Osteoblast (primary cell): ENCODE data around the gene CAMTA1. TPM values are rescaled to one million over a fixed set of nuclear protein-coding genes. Genes with fewer than 3 reads are reported as not detected.
A peak's percentile ranks its signal among the peaks of the same experiment; 100 is the strongest.

Experiments
- DNase-seq: peaks from one replicate; pipeline ENCODE4 v3.0.0; 2011; ENCODE audit warnings: low spot score, mixed read lengths; ENCODE audit not compliant: insufficient read length; ENCODE audit errors: missing footprints
- H2AFZ ChIP-seq: 2 replicates; pipeline ENCODE4 v1.6.0; 2011; ENCODE audit warnings: mild to moderate bottlenecking, low read length
- H3K27ac ChIP-seq: 2 replicates; pipeline ENCODE4 v1.5.1; 2011; ENCODE audit warnings: mild to moderate bottlenecking, low read depth, low read length, moderate library complexity
- H3K27me3 ChIP-seq: 2 replicates; pipeline ENCODE4 v1.6.0; 2012; ENCODE audit warnings: mild to moderate bottlenecking, control low read depth, inconsistent platforms, low read length, moderate library complexity; ENCODE audit not compliant: insufficient read depth
- H3K36me3 ChIP-seq: 2 replicates; pipeline ENCODE4 v1.5.1; 2011; ENCODE audit warnings: mild to moderate bottlenecking, low read length, control low read depth, moderate library complexity; ENCODE audit not compliant: insufficient read depth
- H3K4me1 ChIP-seq: 2 replicates; pipeline ENCODE4 v1.5.1; 2011; ENCODE audit warnings: mild to moderate bottlenecking, low read length, control low read depth, moderate library complexity; ENCODE audit not compliant: insufficient read depth
- H3K4me2 ChIP-seq: 2 replicates; pipeline ENCODE4 v1.6.0; 2011; ENCODE audit warnings: mild to moderate bottlenecking, low read length; ENCODE audit not compliant: insufficient read depth
- H3K4me3 ChIP-seq: fragments of 200-600 bp; sonication (generic); 3 replicates; pipeline ENCODE4 v1.5.1; 2012; ENCODE audit warnings: mild to moderate bottlenecking, low read length, inconsistent platforms; ENCODE audit not compliant: insufficient read depth
- H3K79me2 ChIP-seq: 2 replicates; pipeline ENCODE4 v1.6.0; 2012; ENCODE audit warnings: mild to moderate bottlenecking, low read length, control low read depth, inconsistent platforms; ENCODE audit not compliant: insufficient read depth
- H3K9me3 ChIP-seq: 2 replicates; pipeline ENCODE4 v1.5.1; 2011; ENCODE audit warnings: low read depth, low read length, control low read depth
- H4K20me1 ChIP-seq: 2 replicates; pipeline ENCODE4 v1.6.0; 2012; ENCODE audit warnings: mild to moderate bottlenecking, low read length, control low read depth; ENCODE audit not compliant: insufficient read depth
- CTCF ChIP-seq: IDR thresholded peaks from 2 replicates; pipeline ENCODE4 v1.5.1; 2011; ENCODE audit warnings: mild to moderate bottlenecking, low read depth, low read length, moderate library complexity; ENCODE audit errors: extremely low read depth
- total RNA-seq: library from RNA; depleted of rRNA; stranded (reverse); fragments of >200 nt; gene quantifications from 2 replicates; pipeline ENCODE4 v1.2.3, GENCODE V29; 2012

The CAMTA1 gene
- total RNA-seq, 1 donor, result 47.4 TPM

DNA sequence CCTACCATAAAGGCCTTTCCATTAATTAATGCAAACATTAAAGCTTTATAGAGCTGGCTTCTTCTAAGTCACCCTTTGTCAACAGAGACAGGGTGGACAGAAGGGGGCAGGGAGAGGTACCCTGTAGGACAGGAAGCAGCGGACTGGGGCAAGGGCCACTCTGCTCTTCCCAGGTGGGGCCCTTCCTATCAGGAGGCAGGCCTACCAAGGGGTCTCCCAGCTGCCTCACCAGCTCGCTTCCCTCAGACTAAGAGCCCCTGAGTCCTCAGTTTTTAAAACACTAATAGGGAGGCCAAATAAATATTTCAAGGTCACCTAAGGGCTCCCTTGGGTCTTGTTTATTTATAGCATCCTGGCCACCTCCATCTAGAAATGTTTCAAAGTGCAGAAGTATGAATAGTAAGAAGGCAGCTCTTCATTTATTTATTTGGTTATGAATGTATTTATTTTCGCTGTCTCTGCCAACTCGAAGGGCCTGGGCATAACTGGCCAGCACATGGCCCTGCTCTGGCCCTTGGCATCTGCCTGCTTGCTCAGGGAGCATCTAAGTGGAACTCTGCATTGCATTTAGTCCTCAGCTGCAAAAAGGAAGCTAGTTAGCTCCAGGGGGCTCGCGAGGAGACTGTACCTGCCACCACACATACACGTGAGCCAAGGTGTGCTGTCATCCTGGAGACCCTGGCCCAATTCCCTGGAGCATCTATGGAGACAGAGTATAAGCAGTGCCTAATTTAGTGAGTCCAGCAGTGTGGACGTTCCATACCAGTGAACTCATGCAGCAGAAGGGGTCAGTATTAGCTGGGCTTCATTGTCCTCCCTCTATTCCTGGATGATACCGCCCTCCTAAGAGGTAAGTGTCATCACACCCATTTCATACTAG is 590.8 kb downstream of the CAMTA1 start:
- Histone ChIP-seq H3K27me3 (no peaks in the 10 kb centered on the region), H3K79me2 (no peaks in the 10 kb centered on the region), H3K36me3 (no peaks in the 10 kb centered on the region), H3K9me3 (no peaks in the 10 kb centered on the region), H3K27ac (no peak overlapping the region), H3K4me1 (peaks cover 16% of the 10 kb centered on the region), H3K4me3 (no peak overlapping the region), H3K4me2 (no peak overlapping the region), H4K20me1 (no peaks in the 10 kb centered on the region), H2AFZ (no peak overlapping the region)
- TF ChIP-seq CTCF, result no peak
- DNase-seq, result no peak

DNA sequence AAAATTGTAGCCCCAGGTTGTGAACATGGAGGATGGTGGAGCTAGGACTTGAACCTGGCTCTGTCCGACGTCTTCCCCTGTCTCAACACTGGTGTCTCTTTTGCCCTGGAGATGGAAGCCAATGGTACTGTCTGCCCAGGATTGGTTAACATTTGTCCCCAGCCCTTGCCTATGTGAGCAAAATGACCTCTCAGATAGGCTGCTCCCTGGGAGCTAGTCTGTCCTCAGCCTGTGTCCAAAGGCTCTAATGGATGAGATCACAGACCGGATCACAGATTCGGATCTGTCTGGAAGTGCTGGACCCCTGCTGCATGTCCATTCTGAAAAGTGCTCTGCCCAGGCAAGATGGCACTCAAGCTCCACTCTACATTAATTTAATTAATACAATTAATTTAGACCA is 591.4 kb downstream of the CAMTA1 start:
- no peak for DNase-seq
- Histone ChIP-seq H3K27ac (no peak overlapping the region), H3K4me1 (peaks cover 16% of the 10 kb centered on the region), H4K20me1 (no peaks in the 10 kb centered on the region), H3K4me3 (no peak overlapping the region), H3K79me2 (no peaks in the 10 kb centered on the region), H2AFZ (no peak overlapping the region), H3K27me3 (no peaks in the 10 kb centered on the region), H3K4me2 (no peak overlapping the region), H3K36me3 (no peaks in the 10 kb centered on the region), H3K9me3 (no peaks in the 10 kb centered on the region)
- no peak for TF ChIP-seq CTCF

GRCh38 chr1:7378346-7379130 is 593.3 kb downstream of the CAMTA1 start:
- no peak overlapping the region for H2AFZ ChIP-seq
- H3K4me2 ChIP-seq, result peak overlapping the region; percentile 35

More at GRCh38 chr1:7378346-7379130, 593.3 kb downstream of the CAMTA1 start:
- DNase-seq, result no peak
- Histone ChIP-seq H3K27ac (no peak overlapping the region), H3K36me3 (no peaks in the 10 kb centered on the region), H3K9me3 (no peaks in the 10 kb centered on the region), H3K4me1 (peaks cover 16% of the 10 kb centered on the region), H4K20me1 (no peaks in the 10 kb centered on the region), H3K79me2 (no peaks in the 10 kb centered on the region), H3K27me3 (no peaks in the 10 kb centered on the region), H3K4me3 (no peak overlapping the region)
- TF ChIP-seq CTCF, result no peak
